ENCODE data around the gene JAM2. TPM values are rescaled to one million over a fixed set of nuclear protein-coding genes. Genes with fewer than 3 reads are reported as not detected.

Gene JAM2
- polyA plus RNA-seq, 1 donor: 50.0 TPM

Other genes with a start within 250 kb of the JAM2 start
- gene MRPL39, start 31.8 kb upstream of the JAM2 start, polyA plus RNA-seq (ENCODE audit: insufficient read length): 28.2 TPM
- gene ATP5PF, start 95.6 kb downstream of the JAM2 start, polyA plus RNA-seq (ENCODE audit: insufficient read length): 210 TPM
- 27.6 TPM for gene GABPA, start 95.7 kb downstream of the JAM2 start, polyA plus RNA-seq (ENCODE audit: insufficient read length)

Data from hindlimb muscle (tissue), 1 donor.